HepG2 (cell line): ENCODE data around the gene ARIH2. TPM values are rescaled to one million over a fixed set of nuclear protein-coding genes. Genes with fewer than 3 reads are reported as not detected.
A peak's percentile ranks its signal among the peaks of the same experiment; 100 is the strongest.

Experiments
- AGO2 ChIP-seq: fragments of 200-400 bp; formaldehyde crosslinking; optimal IDR thresholded peaks from 2 replicates; pipeline ENCODE3; 2017; ENCODE audit warnings: mild to moderate bottlenecking, low read depth, low read length, moderate library complexity
- ATAD3A ChIP-seq: sonication (generic); formaldehyde crosslinking; IDR thresholded peaks from 2 replicates; pipeline ENCODE4 v1.4.0; 2020; ENCODE audit warnings: missing genetic modification reagents
- CEBPG ChIP-seq: IDR thresholded peaks from 2 replicates; pipeline ENCODE4 v1.6.1; 2016
- GFI1 ChIP-seq: sonication (generic); formaldehyde crosslinking; IDR thresholded peaks from 2 replicates; pipeline ENCODE4 v1.5.0; 2020; ENCODE audit warnings: missing genetic modification reagents, mild to moderate bottlenecking, borderline replicate concordance
- IRX3 ChIP-seq: sonication (generic); formaldehyde crosslinking; IDR thresholded peaks from 2 replicates; pipeline ENCODE4 v1.8.1; 2023; ENCODE audit warnings: mild to moderate bottlenecking, low read depth, missing genetic modification reagents, borderline replicate concordance
- LCORL ChIP-seq, 2 experiments: fragments of 450-650 bp in 1 of 2; sonication (generic) in 1 of 2; formaldehyde crosslinking in 1 of 2; IDR thresholded peaks; 2 replicates each; pipeline versions ENCODE4 v1.5.0 to v1.6.1; 2017 to 2020; ENCODE audit warnings: antibody characterized with exemption in 1 of 2, missing genetic modification reagents in 1 of 2
- NFIB ChIP-seq: sonication (generic); formaldehyde crosslinking; IDR thresholded peaks from 2 replicates; pipeline ENCODE4 v1.9.0; 2021; ENCODE audit warnings: missing genetic modification reagents, mild to moderate bottlenecking, borderline replicate concordance
- NONO ChIP-seq, 2 experiments: fragments of 450-650 bp in 1 of 2; sonication (generic) in 1 of 2; formaldehyde crosslinking in 1 of 2; IDR thresholded peaks in 1 of 2; conservative IDR thresholded peaks in 1 of 2; 2 replicates each; pipeline versions ENCODE4 v1.6.1 to v1.8.0; 2017 to 2022; ENCODE audit warnings: mild to moderate bottlenecking in 1 of 2, missing genetic modification reagents in 1 of 2, moderate library complexity in 1 of 2
- PAXIP1 ChIP-seq: sonication (generic); formaldehyde crosslinking; conservative IDR thresholded peaks from 2 replicates; pipeline ENCODE4 v1.4.0; 2020; ENCODE audit warnings: mild to moderate bottlenecking, missing genetic modification reagents, moderate library complexity
- SAP130 ChIP-seq: IDR thresholded peaks from 2 replicates; pipeline ENCODE4 v1.6.1; 2016; ENCODE audit warnings: low read depth
- SUZ12 ChIP-seq: fragments of 150-350 bp; IDR thresholded peaks from 2 replicates; pipeline ENCODE4 v1.6.1; 2014; ENCODE audit warnings: low read depth, low read length
- TBX3 ChIP-seq: fragments of 450-650 bp; IDR thresholded peaks from 2 replicates; pipeline ENCODE4 v1.6.1; 2017; ENCODE audit warnings: antibody characterized with exemption, mild to moderate bottlenecking, inconsistent platforms, borderline replicate concordance
- THAP8 ChIP-seq: sonication (generic); formaldehyde crosslinking; IDR thresholded peaks from 2 replicates; pipeline ENCODE4 v1.5.1; 2020; ENCODE audit warnings: missing genetic modification reagents, mild to moderate bottlenecking, borderline replicate concordance
- XRCC5 ChIP-seq: fragments of 200-400 bp; formaldehyde crosslinking; optimal IDR thresholded peaks from 2 replicates; pipeline ENCODE3; 2017; ENCODE audit warnings: mild to moderate bottlenecking, low read length
- ZMYM2 ChIP-seq: sonication (generic); formaldehyde crosslinking; IDR thresholded peaks from 2 replicates; pipeline ENCODE4 v1.8.0; 2022; ENCODE audit warnings: mild to moderate bottlenecking, missing genetic modification reagents
- ZNF616 ChIP-seq: sonication (generic); formaldehyde crosslinking; IDR thresholded peaks from 2 replicates; pipeline ENCODE4 v1.5.0; 2020; ENCODE audit warnings: low read depth, mild to moderate bottlenecking, missing genetic modification reagents
- ZNF782 ChIP-seq: sonication (generic); formaldehyde crosslinking; IDR thresholded peaks from 2 replicates; pipeline ENCODE4 v1.4.0; 2020; ENCODE audit warnings: missing genetic modification reagents, mild to moderate bottlenecking, borderline replicate concordance
- ZNF878 ChIP-seq: sonication (generic); formaldehyde crosslinking; IDR thresholded peaks from 2 replicates; pipeline ENCODE4 v1.8.1; 2023; ENCODE audit warnings: mild to moderate bottlenecking, missing genetic modification reagents, moderate library complexity
- polyA plus RNA-seq, 8 experiments: library from polyadenylated mRNA; depleted of rRNA in 3 of 8; stranded (reverse) in 7 of 8; unstranded in 1 of 8; fragments of >200 nt; fragmentation: Illumina TruSeq in 4 of 8; extraction: Trizol in 4 of 8; gene quantifications; 2 replicates each; pipeline versions ENCODE4 v1.2.1 to v1.2.3, GENCODE V29; 2011 to 2016; ENCODE audit warnings: low read depth in 4 of 8, missing spikeins in 1 of 8, mixed read lengths in 1 of 8; ENCODE audit not compliant: insufficient read depth in 1 of 8
- total RNA-seq, 5 experiments: library from RNA; depleted of rRNA; stranded (reverse); fragments of >200 nt; fragmentation: Illumina TruSeq; extraction: Trizol; gene quantifications; 2 replicates each; pipeline ENCODE4 v1.2.3, GENCODE V29; 2016; ENCODE audit warnings: low read depth in 1 of 5
- TF ChIP-seq, protein P1 (sequence below): sonication (generic); formaldehyde crosslinking; IDR thresholded peaks from 2 replicates; pipeline ENCODE4 v1.4.0; 2020; ENCODE audit warnings: missing genetic modification reagents
- TF ChIP-seq, protein P2 (sequence below): sonication (generic); formaldehyde crosslinking; IDR thresholded peaks from 2 replicates; pipeline ENCODE4 v1.8.0; 2023; ENCODE audit warnings: mild to moderate bottlenecking, missing genetic modification reagents

ARIH2 gene
- total and polyA plus RNA-seq, 2 of the 13 experiments (the other 11 are each of a cell fraction or from before 2014, with no cell fraction given) = 64.8 to 83.3 TPM

DNA sequence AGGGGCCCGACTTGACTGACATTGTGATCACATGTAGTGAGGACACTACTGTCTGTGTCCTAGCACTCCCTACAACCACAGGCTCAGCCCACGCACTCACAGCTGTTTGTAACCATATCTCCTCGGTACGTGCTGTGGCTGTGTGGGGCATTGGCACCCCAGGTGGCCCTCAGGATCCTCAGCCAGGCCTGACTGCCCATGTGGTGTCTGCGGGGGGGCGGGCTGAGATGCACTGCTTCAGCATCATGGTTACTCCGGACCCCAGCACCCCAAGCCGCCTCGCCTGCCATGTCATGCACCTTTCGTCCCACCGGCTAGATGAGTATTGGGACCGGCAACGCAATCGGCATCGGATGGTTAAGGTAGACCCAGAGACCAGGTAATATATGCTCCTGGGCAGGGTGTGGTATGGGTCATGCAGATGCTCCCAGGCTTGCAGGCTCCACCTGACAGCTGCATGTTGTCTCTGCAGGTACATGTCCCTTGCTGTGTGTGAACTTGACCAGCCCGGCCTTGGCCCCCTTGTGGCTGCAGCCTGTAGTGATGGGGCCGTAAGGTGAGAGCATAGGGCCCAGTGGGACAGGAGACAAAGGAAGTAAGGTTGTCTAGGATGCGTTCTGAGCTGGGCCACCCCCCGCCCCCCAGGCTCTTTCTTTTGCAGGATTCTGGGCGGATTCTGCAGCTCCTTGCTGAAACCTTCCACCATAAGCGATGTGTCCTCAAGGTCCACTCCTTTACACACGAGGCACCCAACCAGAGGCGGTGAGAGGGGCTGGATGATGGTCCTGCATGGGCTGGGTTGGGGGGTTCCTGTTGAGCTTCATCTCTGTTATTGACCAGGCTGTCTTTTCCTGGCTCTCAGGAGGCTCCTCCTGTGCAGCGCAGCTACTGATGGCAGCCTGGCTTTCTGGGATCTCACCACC is 95.4 kb downstream of the ARIH2 start (continued):
- TF ChIP-seq PAXIP1 (CRISPR knock-in tag) (no peak), SAP130 (peak; percentile 40; the same call in 1 of the 2 replicates), XRCC5 (peak; percentile 71), ZMYM2 (CRISPR knock-in tag) (no peak), SUZ12 (no peak), ATAD3A (no peak), NFIB (no peak), ZNF782 (CRISPR knock-in tag) (no peak), LCORL (IDR thresholded peaks at IDR 0.05) (no peak), LCORL (CRISPR knock-in tag; IDR thresholded peaks at IDR 0.05) (no peak), ZNF616 (CRISPR knock-in tag) (no peak), GFI1 (CRISPR knock-in tag) (no peak), NONO (IDR thresholded peaks at IDR 0.05) (no peak), NONO (CRISPR knock-in tag; conservative IDR thresholded peaks at IDR 0.05) (0 out of 2 replicates have a peak, but pooled peaks have one; percentile 28), THAP8 (CRISPR knock-in tag) (no peak), CEBPG (CRISPR knock-in tag) (no peak), TBX3 (no peak), ZNF878 (CRISPR knock-in tag) (no peak), AGO2 (peak; percentile 76), IRX3 (CRISPR knock-in tag) (no peak)
- TF ChIP-seq, protein P1, sequence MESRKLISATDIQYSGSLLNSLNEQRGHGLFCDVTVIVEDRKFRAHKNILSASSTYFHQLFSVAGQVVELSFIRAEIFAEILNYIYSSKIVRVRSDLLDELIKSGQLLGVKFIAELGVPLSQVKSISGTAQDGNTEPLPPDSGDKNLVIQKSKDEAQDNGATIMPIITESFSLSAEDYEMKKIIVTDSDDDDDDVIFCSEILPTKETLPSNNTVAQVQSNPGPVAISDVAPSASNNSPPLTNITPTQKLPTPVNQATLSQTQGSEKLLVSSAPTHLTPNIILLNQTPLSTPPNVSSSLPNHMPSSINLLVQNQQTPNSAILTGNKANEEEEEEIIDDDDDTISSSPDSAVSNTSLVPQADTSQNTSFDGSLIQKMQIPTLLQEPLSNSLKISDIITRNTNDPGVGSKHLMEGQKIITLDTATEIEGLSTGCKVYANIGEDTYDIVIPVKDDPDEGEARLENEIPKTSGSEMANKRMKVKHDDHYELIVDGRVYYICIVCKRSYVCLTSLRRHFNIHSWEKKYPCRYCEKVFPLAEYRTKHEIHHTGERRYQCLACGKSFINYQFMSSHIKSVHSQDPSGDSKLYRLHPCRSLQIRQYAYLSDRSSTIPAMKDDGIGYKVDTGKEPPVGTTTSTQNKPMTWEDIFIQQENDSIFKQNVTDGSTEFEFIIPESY (CRISPR knock-in tag) = peak; percentile 72
- TF ChIP-seq, protein P2, sequence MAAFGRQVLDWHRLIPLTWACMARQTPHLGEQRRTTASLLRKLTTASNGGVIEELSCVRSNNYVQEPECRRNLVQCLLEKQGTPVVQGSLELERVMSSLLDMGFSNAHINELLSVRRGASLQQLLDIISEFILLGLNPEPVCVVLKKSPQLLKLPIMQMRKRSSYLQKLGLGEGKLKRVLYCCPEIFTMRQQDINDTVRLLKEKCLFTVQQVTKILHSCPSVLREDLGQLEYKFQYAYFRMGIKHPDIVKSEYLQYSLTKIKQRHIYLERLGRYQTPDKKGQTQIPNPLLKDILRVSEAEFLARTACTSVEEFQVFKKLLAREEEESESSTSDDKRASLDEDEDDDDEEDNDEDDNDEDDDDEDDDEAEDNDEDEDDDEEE (CRISPR knock-in tag) = no peak
